ENCODE results near the gene GRHL1.

DNA sequence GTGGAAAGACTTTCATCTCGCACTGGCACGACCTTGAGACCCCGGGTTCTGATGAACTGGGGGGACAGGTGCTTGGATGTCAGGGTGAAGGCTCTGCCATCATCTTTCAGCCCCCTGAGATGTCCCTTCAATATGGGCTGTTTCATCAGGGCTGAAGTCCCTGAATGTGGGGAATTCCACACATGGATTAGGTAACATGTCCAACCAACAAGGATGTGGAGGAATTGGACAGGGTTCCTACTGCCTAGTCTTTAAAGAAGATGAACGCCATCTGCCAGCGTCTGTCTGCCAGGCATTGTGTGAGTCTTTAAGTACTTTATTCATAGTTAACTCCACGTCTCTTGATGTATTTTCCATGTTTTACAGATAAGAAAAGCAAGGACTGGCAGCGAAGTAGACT, 5.9 kb upstream of the GRHL1 start:
- TF ChIP-seq CTCF (IDR thresholded peaks at IDR 0.05 in 4 of 5, conservative IDR thresholded peaks at IDR 0.05 in 1 of 5) = no peak
- TF ChIP-seq POLR2A (IDR thresholded peaks at IDR 0.05) = no peak
